ENCODE data around the gene PJVK.
A peak's percentile ranks its signal among the peaks of the same experiment; 100 is the strongest.

- peak; percentile 87 for TF ChIP-seq CREB1 (CRISPR knock-in tag; IDR thresholded peaks at IDR 0.05; ENCODE audit: low read depth)
- TF ChIP-seq, protein P1, sequence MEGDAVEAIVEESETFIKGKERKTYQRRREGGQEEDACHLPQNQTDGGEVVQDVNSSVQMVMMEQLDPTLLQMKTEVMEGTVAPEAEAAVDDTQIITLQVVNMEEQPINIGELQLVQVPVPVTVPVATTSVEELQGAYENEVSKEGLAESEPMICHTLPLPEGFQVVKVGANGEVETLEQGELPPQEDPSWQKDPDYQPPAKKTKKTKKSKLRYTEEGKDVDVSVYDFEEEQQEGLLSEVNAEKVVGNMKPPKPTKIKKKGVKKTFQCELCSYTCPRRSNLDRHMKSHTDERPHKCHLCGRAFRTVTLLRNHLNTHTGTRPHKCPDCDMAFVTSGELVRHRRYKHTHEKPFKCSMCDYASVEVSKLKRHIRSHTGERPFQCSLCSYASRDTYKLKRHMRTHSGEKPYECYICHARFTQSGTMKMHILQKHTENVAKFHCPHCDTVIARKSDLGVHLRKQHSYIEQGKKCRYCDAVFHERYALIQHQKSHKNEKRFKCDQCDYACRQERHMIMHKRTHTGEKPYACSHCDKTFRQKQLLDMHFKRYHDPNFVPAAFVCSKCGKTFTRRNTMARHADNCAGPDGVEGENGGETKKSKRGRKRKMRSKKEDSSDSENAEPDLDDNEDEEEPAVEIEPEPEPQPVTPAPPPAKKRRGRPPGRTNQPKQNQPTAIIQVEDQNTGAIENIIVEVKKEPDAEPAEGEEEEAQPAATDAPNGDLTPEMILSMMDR (conservative IDR thresholded peaks at IDR 0.05; ENCODE audit: low read depth in 2 of 2), result no peak
- no peak for TF ChIP-seq EZH2 (IDR thresholded peaks at IDR 0.05; ENCODE audit: low read depth, unreplicated experiment)
- TF ChIP-seq NANOG (IDR thresholded peaks at IDR 0.05; ENCODE audit: borderline replicate concordance), result no peak
- no peak for TF ChIP-seq POLR2AphosphoS5 (IDR thresholded peaks at IDR 0.05; ENCODE audit: low read depth)
- no peak for TF ChIP-seq JUNB (IDR thresholded peaks at IDR 0.05; ENCODE audit: unreplicated experiment)
- TF ChIP-seq EZH2phosphoT487 (IDR thresholded peaks at IDR 0.05; ENCODE audit: unreplicated experiment), result no peak
- no peak for TF ChIP-seq ETS1 (IDR thresholded peaks at IDR 0.05)
- TF ChIP-seq, protein P2, sequence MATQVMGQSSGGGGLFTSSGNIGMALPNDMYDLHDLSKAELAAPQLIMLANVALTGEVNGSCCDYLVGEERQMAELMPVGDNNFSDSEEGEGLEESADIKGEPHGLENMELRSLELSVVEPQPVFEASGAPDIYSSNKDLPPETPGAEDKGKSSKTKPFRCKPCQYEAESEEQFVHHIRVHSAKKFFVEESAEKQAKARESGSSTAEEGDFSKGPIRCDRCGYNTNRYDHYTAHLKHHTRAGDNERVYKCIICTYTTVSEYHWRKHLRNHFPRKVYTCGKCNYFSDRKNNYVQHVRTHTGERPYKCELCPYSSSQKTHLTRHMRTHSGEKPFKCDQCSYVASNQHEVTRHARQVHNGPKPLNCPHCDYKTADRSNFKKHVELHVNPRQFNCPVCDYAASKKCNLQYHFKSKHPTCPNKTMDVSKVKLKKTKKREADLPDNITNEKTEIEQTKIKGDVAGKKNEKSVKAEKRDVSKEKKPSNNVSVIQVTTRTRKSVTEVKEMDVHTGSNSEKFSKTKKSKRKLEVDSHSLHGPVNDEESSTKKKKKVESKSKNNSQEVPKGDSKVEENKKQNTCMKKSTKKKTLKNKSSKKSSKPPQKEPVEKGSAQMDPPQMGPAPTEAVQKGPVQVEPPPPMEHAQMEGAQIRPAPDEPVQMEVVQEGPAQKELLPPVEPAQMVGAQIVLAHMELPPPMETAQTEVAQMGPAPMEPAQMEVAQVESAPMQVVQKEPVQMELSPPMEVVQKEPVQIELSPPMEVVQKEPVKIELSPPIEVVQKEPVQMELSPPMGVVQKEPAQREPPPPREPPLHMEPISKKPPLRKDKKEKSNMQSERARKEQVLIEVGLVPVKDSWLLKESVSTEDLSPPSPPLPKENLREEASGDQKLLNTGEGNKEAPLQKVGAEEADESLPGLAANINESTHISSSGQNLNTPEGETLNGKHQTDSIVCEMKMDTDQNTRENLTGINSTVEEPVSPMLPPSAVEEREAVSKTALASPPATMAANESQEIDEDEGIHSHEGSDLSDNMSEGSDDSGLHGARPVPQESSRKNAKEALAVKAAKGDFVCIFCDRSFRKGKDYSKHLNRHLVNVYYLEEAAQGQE (IDR thresholded peaks at IDR 0.05; ENCODE audit: unreplicated experiment), result no peak
- TF ChIP-seq STAT1 (IDR thresholded peaks at IDR 0.05; ENCODE audit: unreplicated experiment), result no peak
- TF ChIP-seq ZNF462 (CRISPR knock-in tag; IDR thresholded peaks at IDR 0.05), result no peak
These were observed 729 bp upstream of the PJVK start for GRCh38 chr2:178450524-178450773.

All from GM23338 (cell line).